H1 (cell line): Measurements from ENCODE around the gene FAM133A. TPM values are rescaled to one million over a fixed set of nuclear protein-coding genes. Genes with fewer than 3 reads are reported as not detected.

Source experiments
- CTCF ChIA-PET: fragments of 300-600 bp; sonication (Branson Sonifier 250); formaldehyde crosslinking; loops from one replicate; lab custom pipeline; 2021; ENCODE audit not compliant: partially characterized antibody; lab: Charles Lee
- POLR2A ChIA-PET: fragments of 300-600 bp; sonication (Branson Sonifier 250); formaldehyde crosslinking; loops from one replicate; lab custom pipeline; 2021; ENCODE audit warnings: inconsistent platforms; ENCODE audit not compliant: partially characterized antibody; lab: Charles Lee
- DNase-seq, 2 experiments: peaks; one replicate each; pipeline versions ENCODE4 v3.0.0 to v3.0.0-alpha.2; 2010 to 2022; ENCODE audit warnings: low spot score in 2 of 2, low read depth in 1 of 2, mixed read lengths in 1 of 2
- FAIRE-seq: peaks from 2 replicates; lab custom pipeline; 2011; peaks lifted over from hg19 to GRCh38; lab: Jason Lieb, UNC
- H2AFZ ChIP-seq: 2 replicates; pipeline ENCODE4 v1.8.1; 2012; ENCODE audit warnings: low read length, inconsistent platforms
- H2AK5ac ChIP-seq: 2 replicates; pipeline ENCODE4 v1.6.1; 2013; ENCODE audit warnings: low read depth, low read length
- H2BK120ac ChIP-seq: replicated peaks from 2 replicates; pipeline ENCODE3; 2013; ENCODE audit warnings: low read depth, low read length, inconsistent platforms
- H2BK12ac ChIP-seq: 2 replicates; pipeline ENCODE4 v1.6.1; 2013; ENCODE audit warnings: low read depth, low read length
- H2BK15ac ChIP-seq: 2 replicates; pipeline ENCODE4 v1.6.1; 2013; ENCODE audit warnings: low read length
- H2BK20ac ChIP-seq: 2 replicates; pipeline ENCODE4 v1.6.1; 2013; ENCODE audit warnings: low read length
- H2BK5ac ChIP-seq: 2 replicates; pipeline ENCODE4 v1.6.1; 2013; ENCODE audit warnings: low read depth, low read length
- H3K14ac ChIP-seq: 2 replicates; pipeline ENCODE4 v1.6.1; 2013; ENCODE audit warnings: inconsistent platforms; ENCODE audit not compliant: insufficient read length
- H3K18ac ChIP-seq: 2 replicates; pipeline ENCODE4 v1.6.1; 2013; ENCODE audit warnings: low read length; ENCODE audit errors: extremely low read depth
- H3K23ac ChIP-seq: 2 replicates; pipeline ENCODE4 v1.6.1; 2013; ENCODE audit warnings: inconsistent platforms; ENCODE audit not compliant: insufficient read length
- H3K23me2 ChIP-seq: 2 replicates; pipeline ENCODE4 v1.6.1; 2013; ENCODE audit warnings: low read depth, low read length
- H3K27ac ChIP-seq: 2 replicates; pipeline ENCODE4 v1.6.1; 2011; ENCODE audit warnings: low read depth, low read length, inconsistent platforms
- H3K27me3 ChIP-seq, 4 experiments: replicated peaks in 1 of 4; 1 replicate in 1 of 4; 2 replicates in 3 of 4; pipeline versions ENCODE4 v1.6.1 to v1.8.1; 2011 to 2013; ENCODE audit warnings: low read length in 3 of 4, mild to moderate bottlenecking in 3 of 4, inconsistent platforms in 2 of 4, mixed read lengths in 2 of 4, moderate library complexity in 1 of 4; ENCODE audit not compliant: control insufficient read depth in 3 of 4, insufficient read depth in 3 of 4; ENCODE audit errors: extremely low read depth in 1 of 4
- H3K36me3 ChIP-seq, 4 experiments: 2 replicates each; pipeline versions ENCODE4 v1.6.1 to v1.8.1; 2011 to 2013; ENCODE audit warnings: mild to moderate bottlenecking in 4 of 4, low read length in 3 of 4, moderate library complexity in 2 of 4, control low read depth in 1 of 4, inconsistent platforms in 1 of 4; ENCODE audit not compliant: insufficient read depth in 4 of 4, control insufficient read depth in 2 of 4
- H3K4ac ChIP-seq: replicated peaks from 2 replicates; pipeline ENCODE3; 2013; ENCODE audit warnings: low read length, low read depth, mixed read lengths, inconsistent platforms; ENCODE audit not compliant: insufficient read length
- H3K4me1 ChIP-seq, 4 experiments: replicated peaks in 1 of 4; 1 replicate in 1 of 4; 2 replicates in 3 of 4; pipeline versions ENCODE4 v1.6.1 to v1.8.1; 2011 to 2013; ENCODE audit warnings: low read length in 3 of 4, inconsistent platforms in 2 of 4, mixed read lengths in 1 of 4; ENCODE audit not compliant: insufficient read depth in 4 of 4, control insufficient read depth in 3 of 4
- H3K4me2 ChIP-seq, 2 experiments: 2 replicates each; pipeline versions ENCODE4 v1.6.1 to v1.8.1; 2011 to 2013; ENCODE audit warnings: low read depth in 2 of 2, low read length in 2 of 2, control low read depth in 1 of 2, inconsistent platforms in 1 of 2, mild to moderate bottlenecking in 1 of 2; ENCODE audit not compliant: insufficient read depth in 1 of 2
- H3K4me3 ChIP-seq, 4 experiments: fragments of 200-600, 300-600 bp in 1 of 4; sonication (generic), shearing (Covaris generic), sonication (Bioruptor Twin) in 1 of 4; 2 replicates each; pipeline versions ENCODE4 v1.5.1 to v1.8.1; 2011 to 2016; ENCODE audit warnings: low read length in 4 of 4, low read depth in 3 of 4, control low read depth in 2 of 4, inconsistent platforms in 2 of 4, mild to moderate bottlenecking in 2 of 4, mixed read lengths in 1 of 4, moderate library complexity in 1 of 4; ENCODE audit not compliant: insufficient read depth in 2 of 4; ENCODE audit errors: extremely low read depth in 1 of 4
- H3K56ac ChIP-seq: replicated peaks from 2 replicates; pipeline ENCODE3; 2013; ENCODE audit warnings: low read depth, mild to moderate bottlenecking, mixed read lengths, low read length, inconsistent platforms; ENCODE audit not compliant: insufficient read length
- H3K79me1 ChIP-seq: 2 replicates; pipeline ENCODE4 v1.6.1; 2013; ENCODE audit warnings: low read depth, low read length, control low read depth
- H3K79me2 ChIP-seq, 2 experiments: 2 replicates each; pipeline versions ENCODE4 v1.6.1 to v1.8.1; 2012 to 2013; ENCODE audit warnings: low read length in 2 of 2, mild to moderate bottlenecking in 2 of 2, inconsistent platforms in 1 of 2; ENCODE audit not compliant: insufficient read depth in 2 of 2, control insufficient read depth in 1 of 2
- H3K9ac ChIP-seq, 4 experiments: replicated peaks in 1 of 4; 1 replicate in 1 of 4; 2 replicates in 3 of 4; pipeline versions ENCODE4 v1.6.1 to v1.8.1; 2011 to 2013; ENCODE audit warnings: low read depth in 3 of 4, low read length in 3 of 4, control low read depth in 2 of 4, mild to moderate bottlenecking in 2 of 4, moderate library complexity in 2 of 4, inconsistent platforms in 1 of 4; ENCODE audit errors: extremely low read depth in 1 of 4
- H3K9me3 ChIP-seq, 2 experiments: 2 replicates each; pipeline versions ENCODE4 v1.6.1 to v1.8.1; 2012 to 2013; ENCODE audit warnings: mild to moderate bottlenecking in 2 of 2, moderate library complexity in 2 of 2, control low read depth in 1 of 2, inconsistent platforms in 1 of 2, low read depth in 1 of 2, low read length in 1 of 2, mixed read lengths in 1 of 2; ENCODE audit not compliant: insufficient read depth in 2 of 2
- H4K20me1 ChIP-seq, 2 experiments: replicated peaks in 1 of 2; 2 replicates each; pipeline versions ENCODE3 to v1.8.1; 2011 to 2013; ENCODE audit warnings: inconsistent platforms in 2 of 2, low read length in 2 of 2, mild to moderate bottlenecking in 1 of 2; ENCODE audit not compliant: insufficient read depth in 2 of 2, control insufficient read depth in 1 of 2
- H4K5ac ChIP-seq: 2 replicates; pipeline ENCODE4 v1.6.1; 2013; ENCODE audit warnings: low read length, low read depth, mixed read lengths, inconsistent platforms; ENCODE audit not compliant: insufficient read length
- H4K8ac ChIP-seq: 2 replicates; pipeline ENCODE4 v1.8.0; 2013; ENCODE audit warnings: mild to moderate bottlenecking, moderate library complexity, low read length, inconsistent platforms; ENCODE audit not compliant: insufficient read depth; ENCODE audit errors: extremely low read depth
- H4K91ac ChIP-seq: replicated peaks from 2 replicates; pipeline ENCODE3; 2013; ENCODE audit warnings: low read length, mixed read lengths, inconsistent platforms; ENCODE audit not compliant: insufficient read length
- CHD2 ChIP-seq: IDR thresholded peaks from 2 replicates; pipeline ENCODE4 v1.6.1; 2012; ENCODE audit warnings: low read length, improper control_type of control experiment
- GABPA ChIP-seq: IDR thresholded peaks from 2 replicates; pipeline ENCODE4 v1.6.1; 2011; ENCODE audit warnings: mild to moderate bottlenecking, low read length, moderate library complexity, borderline replicate concordance; ENCODE audit not compliant: insufficient read depth
- GTF2F1 ChIP-seq: IDR thresholded peaks from 2 replicates; pipeline ENCODE4 v1.6.1; 2012; ENCODE audit warnings: low read depth, low read length, improper control_type of control experiment, borderline replicate concordance
- JUN ChIP-seq: IDR thresholded peaks from 2 replicates; pipeline ENCODE4 v1.6.1; 2011; ENCODE audit warnings: low read depth, mild to moderate bottlenecking, improper control_type of control experiment, low read length
- KDM1A ChIP-seq: fragments of 200-600, 300-600 bp; sonication (generic); IDR thresholded peaks from 2 replicates; pipeline ENCODE4 v1.7.1; 2016; ENCODE audit warnings: mild to moderate bottlenecking, low read length, borderline replicate concordance
- KDM4A ChIP-seq: IDR thresholded peaks from one replicate; pipeline ENCODE4 v1.7.1; 2012; ENCODE audit warnings: low read depth, mild to moderate bottlenecking, moderate library complexity, low read length, inconsistent platforms; ENCODE audit not compliant: severe bottlenecking
- KDM5A ChIP-seq: fragments of 200-600 bp; IDR thresholded peaks from 2 replicates; pipeline ENCODE4 v1.7.1; 2012; ENCODE audit warnings: mild to moderate bottlenecking, low read length, inconsistent platforms, mixed read lengths
- PHF8 ChIP-seq: fragments of 200-600 bp; sonication (generic); conservative IDR thresholded peaks from 2 replicates; pipeline ENCODE4 v1.7.1; 2012; ENCODE audit warnings: low read depth, mild to moderate bottlenecking, inconsistent platforms, low read length, moderate library complexity
- RNF2 ChIP-seq: fragments of 200-900, 300-1000 bp; sonication (generic); IDR thresholded peaks from 2 replicates; pipeline ENCODE4 v1.7.1; 2016; ENCODE audit warnings: borderline replicate concordance, low read depth, mild to moderate bottlenecking, antibody characterized with exemption, low read length; ENCODE audit not compliant: poor library complexity, severe bottlenecking; ENCODE audit errors: missing control alignments
- SIN3A ChIP-seq, 2 experiments: IDR thresholded peaks in 1 of 2; conservative IDR thresholded peaks in 1 of 2; 2 replicates each; pipeline ENCODE4 v1.6.1; 2011 to 2012; ENCODE audit warnings: low read length in 2 of 2, improper control_type of control experiment in 1 of 2, low read depth in 1 of 2, mild to moderate bottlenecking in 1 of 2
- SP1 ChIP-seq: IDR thresholded peaks from 2 replicates; pipeline ENCODE4 v1.6.1; 2011; ENCODE audit warnings: low read depth, low read length
- SP4 ChIP-seq: IDR thresholded peaks from 2 replicates; pipeline ENCODE4 v1.6.1; 2012; ENCODE audit warnings: low read length, inconsistent platforms
- TAF1 ChIP-seq: IDR thresholded peaks from 2 replicates; pipeline ENCODE4 v1.6.1; 2011; ENCODE audit warnings: mild to moderate bottlenecking, low read depth, low read length
- WGBS, 2 experiments: shearing (Covaris generic) in 1 of 2; methylation state at CpG; one replicate each; pipeline versions ENCODE4 v1.1.6 to v1.1.7; 2013 to 2015; ENCODE audit warnings: low lambda C conversion rate in 2 of 2, mixed read lengths in 2 of 2, inconsistent platforms in 1 of 2, low coverage in 1 of 2, missing lambda C conversion rate in 1 of 2; ENCODE audit not compliant: insufficient replicate concordance in 2 of 2, insufficient coverage in 1 of 2, insufficient read length in 1 of 2; ENCODE audit errors: extremely low coverage in 1 of 2, missing lambda C conversion rate in 1 of 2; 5-methylcytosine and 5-hydroxymethylcytosine counted together
- polyA plus RNA-seq, 7 experiments: library from polyadenylated mRNA; depleted of rRNA in 3 of 7; stranded (reverse) in 5 of 7; unstranded in 2 of 7; fragments of >200 nt in 5 of 7; fragments of 200-250 nt in 2 of 7; gene quantifications; 1 replicate in 5 of 7; 2 replicates in 1 of 7; 4 replicates in 1 of 7; pipeline versions ENCODE4 v1.2.1 to v1.2.3, GENCODE V29; 2011 to 2013; ENCODE audit warnings: missing spikeins in 2 of 7, mixed read lengths in 2 of 7
- total RNA-seq: library from RNA; stranded (reverse); fragmentation: NEBNext Ultra II Directional; extraction: Animal tissue kit (Norgen Biotek cat#: 25700); gene quantifications from 2 replicates; pipeline ENCODE4 v1.2.1, GENCODE V29; 2021
- TF ChIP-seq, protein P1 (sequence below): IDR thresholded peaks from 2 replicates; pipeline ENCODE4 v1.6.1; 2012; ENCODE audit warnings: inconsistent platforms

The FAM133A gene
- total and polyA plus RNA-seq, 2 of the 8 experiments (the other 6 are each of a cell fraction or from before 2014, with no cell fraction given) = 0.26 to 0.82 TPM

DNA sequence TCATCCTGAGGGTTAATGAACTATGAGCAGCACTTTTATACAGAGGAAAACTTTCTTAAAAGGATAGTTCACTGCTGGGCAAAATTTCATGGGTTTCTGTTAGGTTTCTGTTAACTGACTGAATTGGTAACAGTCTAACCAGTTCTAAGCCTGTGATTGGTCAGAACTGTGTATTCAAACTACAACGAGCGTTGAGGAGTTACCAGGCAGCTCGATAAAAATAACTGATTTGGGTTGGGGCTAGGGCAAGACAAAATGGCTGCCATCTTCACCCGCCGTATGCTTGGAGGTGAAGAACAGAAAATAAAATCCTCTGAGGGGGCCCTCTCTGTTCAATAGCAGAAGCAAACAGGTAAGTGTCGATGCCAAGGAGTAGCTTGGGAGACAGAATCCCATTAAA, 22.0 kb downstream of the FAM133A start:
- H3K9me3 ChIP-seq = no peaks in the 10 kb centered on the region
- H2BK5ac ChIP-seq = no peak overlapping the region
- no peak overlapping the region for H3K4me2 ChIP-seq
- H3K36me3 ChIP-seq = no peaks in the 10 kb centered on the region
- no peak overlapping the region for H4K91ac ChIP-seq
- H3K23ac ChIP-seq = no peak overlapping the region
- no peak overlapping the region for H4K5ac ChIP-seq
- H2BK120ac ChIP-seq = no peak overlapping the region
- H4K20me1 ChIP-seq = no peaks in the 10 kb centered on the region
- no peak overlapping the region for H3K18ac ChIP-seq
- no peak overlapping the region for H3K4me3 ChIP-seq
- 96% methylated on average over 6 of the region's 6 CpGs; no CpG with 5 or more reads in 1 of the 2 experiments for WGBS, 2 experiments
- H3K4me1 ChIP-seq = no peaks in the 10 kb centered on the region
- H3K56ac ChIP-seq = no peak overlapping the region
- H3K14ac ChIP-seq = no peak overlapping the region
- ChIA-PET POLR2A (no interaction called here), CTCF (no interaction called here)
- no peak overlapping the region for H2BK15ac ChIP-seq
- no peak overlapping the region for H2AFZ ChIP-seq
- FAIRE-seq = no peak
- no peaks in the 10 kb centered on the region for H3K27me3 ChIP-seq
- no peak overlapping the region for H2BK12ac ChIP-seq
- H2BK20ac ChIP-seq = no peak overlapping the region
- H3K79me2 ChIP-seq = no peaks in the 10 kb centered on the region
- no peak overlapping the region for H3K9ac ChIP-seq
- no peak overlapping the region for H3K4ac ChIP-seq
- no peak overlapping the region for H2AK5ac ChIP-seq
- H3K79me1 ChIP-seq = no peaks in the 10 kb centered on the region
- H3K27ac ChIP-seq = no peak overlapping the region
- no peak for DNase-seq
- H3K23me2 ChIP-seq = no peaks in the 10 kb centered on the region
- no peak overlapping the region for H4K8ac ChIP-seq
- TF ChIP-seq, protein P1, sequence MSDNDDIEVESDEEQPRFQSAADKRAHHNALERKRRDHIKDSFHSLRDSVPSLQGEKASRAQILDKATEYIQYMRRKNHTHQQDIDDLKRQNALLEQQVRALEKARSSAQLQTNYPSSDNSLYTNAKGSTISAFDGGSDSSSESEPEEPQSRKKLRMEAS = no peak
- TF ChIP-seq GABPA (no peak), JUN (no peak), GTF2F1 (no peak), SP1 (no peak), SIN3A (conservative IDR thresholded peaks at IDR 0.05 in 1 of 2, IDR thresholded peaks at IDR 0.05 in 1 of 2; ENCODE audit: low read depth in 1 of 2, low read length in 2 of 2) (no peak), KDM1A (no peak), SP4 (no peak), CHD2 (no peak), KDM4A (no peak), PHF8 (no peak), KDM5A (no peak), TAF1 (no peak), RNF2 (no peak)
